Measurements from ENCODE around the gene GRWD1.

The GRWD1 gene

DNA sequence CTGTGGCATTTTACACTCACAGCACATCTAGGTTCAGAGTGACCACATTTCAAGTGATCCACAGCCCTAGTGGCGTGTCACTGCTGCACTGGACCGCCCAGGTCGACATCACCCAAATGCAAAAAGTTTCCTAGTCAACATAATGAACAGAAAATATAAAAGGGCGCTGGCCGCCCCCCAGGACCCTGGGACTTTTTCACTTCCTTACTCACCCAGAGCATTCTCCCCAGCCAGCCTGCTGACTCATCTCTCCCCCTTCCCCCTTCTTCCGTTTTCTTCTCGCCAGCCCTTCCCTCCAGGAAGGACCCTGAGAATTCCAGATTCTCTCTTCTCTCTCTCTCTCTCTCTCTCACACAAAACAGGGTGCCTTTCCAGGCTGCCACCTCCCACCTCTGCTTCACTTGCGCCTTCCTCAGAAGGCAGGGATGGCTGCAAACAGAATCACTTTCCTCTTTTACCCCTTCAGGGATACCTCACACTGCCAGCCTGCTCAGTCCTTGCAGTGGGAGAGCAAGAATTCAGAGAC, 21.0 kb upstream of the GRWD1 start:
- no peak for DNase-seq

DNA sequence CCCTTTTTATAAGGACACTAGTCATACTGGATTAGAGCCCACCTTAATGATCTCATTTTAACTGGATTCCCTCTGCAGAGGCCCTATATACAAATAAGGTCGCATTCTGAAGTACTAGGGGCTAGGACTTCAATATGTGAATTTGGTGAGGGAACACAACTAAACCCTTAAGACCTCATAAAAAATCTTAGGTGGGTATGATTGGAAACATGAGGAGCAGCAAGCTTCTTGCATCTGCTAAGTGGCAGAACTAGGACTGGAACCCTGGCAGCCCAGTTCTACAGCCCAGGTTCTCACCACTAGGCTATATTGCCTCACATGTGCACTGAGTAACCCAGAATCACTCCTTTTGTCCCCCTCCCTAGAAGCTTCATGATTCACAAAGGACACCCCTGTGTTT, 17.1 kb upstream of the GRWD1 start:
- no peak for DNase-seq

DNA sequence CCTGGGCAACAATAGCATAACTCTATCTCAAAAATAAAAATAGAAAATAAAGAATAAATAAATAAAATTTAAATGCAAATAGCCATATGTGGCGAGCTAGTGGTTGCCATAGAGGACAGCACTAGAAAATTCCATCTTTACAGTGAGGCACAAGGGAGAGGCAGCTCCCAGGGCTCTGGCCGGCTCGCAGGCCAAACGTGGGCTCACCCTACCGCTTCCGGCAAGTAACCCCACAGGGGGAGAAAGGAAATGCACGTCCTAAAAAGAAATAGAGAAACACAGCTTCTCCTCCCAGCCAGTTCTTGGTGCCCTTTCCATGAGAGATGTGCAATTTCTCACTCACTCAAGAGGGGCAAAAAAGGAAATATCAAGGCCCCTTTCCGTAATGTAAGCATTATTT, 12.4 kb upstream of the GRWD1 start:
- DNase-seq: no peak

DNA sequence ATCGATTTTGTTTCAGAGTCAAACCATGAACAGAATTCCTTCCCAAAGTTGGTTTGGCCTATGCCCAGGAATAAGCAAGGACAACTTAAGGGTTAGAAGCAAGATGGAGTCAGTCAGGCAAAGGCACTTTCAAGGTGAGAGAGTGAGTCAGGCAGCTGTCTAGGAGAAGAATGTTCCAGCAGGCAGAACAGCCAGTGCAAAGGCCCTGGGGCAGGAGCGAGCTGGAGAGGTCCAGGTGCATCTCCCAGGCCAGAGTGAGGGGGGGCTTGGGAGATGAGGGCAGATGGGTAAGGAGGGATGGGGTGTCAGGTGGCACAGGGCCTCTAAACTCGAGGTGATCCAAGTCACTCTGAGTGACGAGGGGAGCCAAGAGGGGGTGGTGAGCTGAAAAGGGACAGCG, 9.2 kb upstream of the GRWD1 start:
- DNase-seq: no peak

DNA sequence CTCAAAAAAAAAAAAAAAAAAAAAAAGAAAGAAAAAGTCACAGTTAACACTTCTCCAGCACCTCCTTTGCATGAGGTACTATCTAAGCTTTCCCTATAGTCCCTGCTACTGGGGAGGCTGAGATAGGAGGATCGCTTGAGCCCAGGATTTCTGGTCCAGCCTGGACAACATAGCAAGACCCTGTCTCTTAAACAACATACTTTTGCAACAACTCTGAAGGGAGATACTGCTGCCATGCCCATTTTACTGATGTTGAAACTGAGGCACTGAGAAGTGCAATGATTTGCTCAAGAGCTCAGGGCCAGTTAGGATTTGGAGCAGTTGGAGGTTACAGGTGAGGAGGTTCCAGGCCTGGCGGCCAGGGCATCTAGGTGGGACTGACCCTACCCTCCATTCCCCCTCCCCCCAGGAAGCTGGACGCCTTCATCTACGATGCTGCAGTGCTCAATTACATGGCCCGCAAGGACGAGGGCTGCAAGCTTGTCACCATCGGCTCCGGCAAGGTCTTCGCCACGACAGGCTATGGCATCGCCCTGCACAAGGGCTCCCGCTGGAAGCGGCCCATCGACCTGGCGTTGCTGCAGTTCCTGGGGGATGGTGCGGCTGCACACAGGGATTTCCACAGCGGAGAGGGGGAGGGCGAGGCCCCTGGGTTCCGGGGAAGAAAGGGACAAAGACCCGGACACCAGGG, 4.3 kb upstream of the GRWD1 start:
- no peak for DNase-seq

DNA sequence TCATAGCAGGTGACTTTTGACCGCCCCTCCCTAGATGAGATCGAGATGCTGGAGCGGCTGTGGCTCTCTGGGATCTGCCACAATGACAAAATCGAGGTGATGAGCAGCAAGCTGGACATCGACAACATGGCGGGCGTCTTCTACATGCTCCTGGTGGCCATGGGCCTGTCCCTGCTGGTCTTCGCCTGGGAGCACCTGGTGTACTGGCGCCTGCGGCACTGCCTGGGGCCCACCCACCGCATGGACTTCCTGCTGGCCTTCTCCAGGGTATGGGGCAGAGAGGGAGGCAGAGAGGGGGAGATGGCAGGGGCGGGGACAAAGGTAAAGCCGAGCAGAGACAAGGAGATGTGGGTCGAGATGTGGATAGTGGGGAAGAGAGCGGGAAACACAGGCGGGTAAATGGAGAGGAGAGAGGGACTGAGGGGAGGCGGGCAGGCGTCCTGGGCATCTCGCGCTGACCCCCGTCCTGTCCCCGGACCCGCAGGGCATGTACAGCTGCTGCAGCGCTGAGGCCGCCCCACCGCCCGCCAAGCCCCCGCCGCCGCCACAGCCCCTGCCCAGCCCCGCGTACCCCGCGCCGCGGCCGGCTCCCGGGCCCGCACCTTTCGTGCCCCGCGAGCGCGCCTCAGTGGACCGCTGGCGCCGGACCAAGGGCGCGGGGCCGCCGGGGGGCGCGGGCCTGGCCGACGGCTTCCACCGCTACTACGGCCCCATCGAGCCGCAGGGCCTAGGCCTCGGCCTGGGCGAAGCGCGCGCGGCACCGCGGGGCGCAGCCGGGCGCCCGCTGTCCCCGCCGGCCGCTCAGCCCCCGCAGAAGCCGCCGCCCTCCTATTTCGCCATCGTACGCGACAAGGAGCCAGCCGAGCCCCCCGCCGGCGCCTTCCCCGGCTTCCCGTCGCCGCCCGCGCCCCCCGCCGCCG, 3.4 kb upstream of the GRWD1 start:
- no peak for DNase-seq

DNA sequence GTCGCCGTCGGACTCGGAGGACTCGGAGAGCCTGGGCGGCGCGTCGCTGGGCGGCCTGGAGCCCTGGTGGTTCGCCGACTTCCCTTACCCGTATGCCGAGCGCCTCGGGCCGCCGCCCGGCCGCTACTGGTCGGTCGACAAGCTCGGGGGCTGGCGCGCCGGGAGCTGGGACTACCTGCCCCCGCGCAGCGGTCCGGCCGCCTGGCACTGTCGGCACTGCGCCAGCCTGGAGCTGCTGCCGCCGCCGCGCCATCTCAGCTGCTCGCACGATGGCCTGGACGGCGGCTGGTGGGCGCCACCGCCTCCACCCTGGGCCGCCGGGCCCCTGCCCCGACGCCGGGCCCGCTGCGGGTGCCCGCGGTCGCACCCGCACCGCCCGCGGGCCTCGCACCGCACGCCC, 2.5 kb upstream of the GRWD1 start:
- DNase-seq: peak in 1 of 2 donors; percentile 25

DNA sequence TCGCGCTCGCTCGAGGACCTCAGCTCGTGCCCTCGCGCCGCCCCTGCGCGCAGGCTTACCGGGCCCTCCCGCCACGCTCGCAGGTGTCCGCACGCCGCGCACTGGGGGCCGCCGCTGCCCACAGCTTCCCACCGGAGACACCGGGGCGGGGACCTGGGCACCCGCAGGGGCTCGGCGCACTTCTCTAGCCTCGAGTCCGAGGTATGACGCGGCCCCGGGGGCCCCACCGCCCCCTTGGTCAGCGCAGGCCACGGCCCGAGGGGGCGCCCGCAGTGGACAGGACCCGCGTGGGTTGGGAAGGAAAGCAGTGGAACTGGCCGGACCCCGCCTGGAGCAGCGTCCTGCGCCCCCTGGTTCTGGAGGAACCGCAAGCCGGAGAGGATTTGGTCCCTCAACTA, 2.1 kb upstream of the GRWD1 start:
- DNase-seq: no peak

DNA sequence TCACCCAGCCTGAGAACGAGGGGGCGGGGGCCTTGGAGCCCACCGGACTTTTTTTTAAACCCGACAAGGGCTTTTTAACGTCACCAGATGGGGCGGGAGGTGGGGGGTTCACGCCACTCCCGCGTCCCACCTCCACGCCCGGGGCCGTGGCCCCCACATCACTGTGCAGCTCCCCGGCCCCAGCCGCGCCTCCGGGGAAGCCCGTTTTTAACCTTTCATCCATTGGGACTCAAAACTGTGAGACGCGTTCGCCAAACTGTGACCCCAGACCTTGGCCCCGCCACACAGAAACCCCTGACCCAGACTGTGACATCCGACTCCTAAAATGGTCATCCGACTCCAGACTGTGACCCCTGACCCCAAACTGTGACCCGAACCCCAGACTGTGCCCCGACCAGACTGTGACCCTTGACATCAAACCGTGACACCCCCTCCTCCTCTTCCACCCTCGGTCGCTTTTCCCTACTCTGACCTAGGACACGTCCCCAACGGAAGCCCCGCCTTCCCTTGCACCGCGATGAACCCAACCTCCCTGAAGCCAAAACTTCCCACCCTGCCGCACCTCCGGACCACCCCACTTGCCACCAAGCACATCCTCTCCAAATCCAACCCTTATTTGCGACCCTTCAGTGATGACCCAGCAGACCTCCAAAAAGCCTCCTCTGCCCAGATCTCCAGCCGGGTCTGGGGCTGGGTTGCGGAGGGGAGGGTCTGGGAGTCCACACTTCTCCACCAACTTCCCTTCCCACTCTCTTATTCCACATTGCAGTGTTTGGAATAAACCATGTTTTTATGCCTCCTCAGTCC, 1.5 kb upstream of the GRWD1 start:
- DNase-seq: no peak

DNA sequence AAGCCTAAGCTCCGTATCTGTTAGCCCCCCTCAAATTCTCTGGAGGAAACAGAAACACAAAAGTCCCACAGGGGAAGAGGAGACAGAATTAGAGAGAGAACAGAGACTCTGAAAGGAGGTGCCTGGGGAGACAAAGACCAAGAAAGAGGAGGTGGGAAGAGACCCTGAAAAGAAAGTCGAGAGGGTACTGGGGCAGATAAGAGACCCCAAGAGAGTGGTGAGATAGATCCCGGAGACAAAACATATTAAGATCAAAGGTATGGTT, 915 bp upstream of the GRWD1 start:
- DNase-seq: no peak

DNA sequence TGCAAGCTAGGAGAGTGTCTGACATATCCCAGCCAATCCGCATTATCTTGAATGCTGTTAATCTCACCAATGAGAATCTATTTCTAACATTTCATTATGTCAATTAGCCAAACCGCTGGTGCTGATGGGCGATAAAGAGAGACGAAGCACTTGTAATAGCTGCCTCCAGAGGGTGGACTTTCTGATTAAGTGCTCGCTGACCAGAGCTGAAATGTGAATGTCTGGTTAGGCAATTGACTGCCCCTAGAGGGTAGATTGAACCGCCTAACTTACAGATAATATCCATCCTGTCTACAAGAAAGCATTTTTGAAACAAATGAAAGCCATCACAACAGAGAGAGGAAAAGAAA, 552 bp upstream of the GRWD1 start:
- DNase-seq: no peak

DNA sequence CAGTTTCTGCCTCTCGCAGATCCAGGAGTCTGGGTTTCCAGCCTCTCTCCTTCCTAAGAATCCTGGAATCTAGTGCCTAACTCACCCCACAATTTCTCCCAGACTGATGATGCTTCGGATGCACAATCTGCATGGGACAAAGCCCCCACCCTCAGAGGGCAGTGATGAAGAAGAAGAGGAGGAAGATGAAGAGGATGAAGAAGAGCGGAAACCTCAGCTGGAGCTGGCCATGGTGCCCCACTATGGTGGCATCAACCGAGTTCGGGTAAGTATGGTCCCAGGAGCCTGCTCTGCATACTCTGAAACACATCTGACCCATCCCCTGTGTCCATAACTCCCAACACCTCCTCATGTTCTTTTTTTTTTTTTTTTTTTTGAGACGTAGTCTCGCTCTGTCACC, 796 bp downstream of the GRWD1 start:
- DNase-seq: no peak

DNA sequence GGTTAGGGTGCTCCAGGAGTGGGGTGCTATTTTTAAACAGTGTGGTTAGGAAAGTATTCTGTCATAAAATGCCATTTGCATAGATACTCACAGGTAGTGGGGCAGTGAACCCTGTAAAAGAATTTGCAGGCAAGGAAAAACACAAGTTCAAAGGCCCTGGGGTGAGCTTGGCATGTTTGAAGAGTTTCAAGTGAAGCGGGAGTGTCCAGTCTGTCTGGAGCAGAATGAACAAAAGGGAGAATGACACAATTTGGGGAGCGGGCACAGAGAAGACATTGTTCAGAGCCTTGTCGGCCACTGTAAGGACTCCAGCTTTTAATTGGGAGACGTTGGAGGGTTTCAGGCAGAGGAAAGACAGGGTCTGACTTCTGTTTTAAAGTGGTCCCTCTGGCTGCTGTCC, 2.8 kb downstream of the GRWD1 start:
- no peak for DNase-seq

DNA sequence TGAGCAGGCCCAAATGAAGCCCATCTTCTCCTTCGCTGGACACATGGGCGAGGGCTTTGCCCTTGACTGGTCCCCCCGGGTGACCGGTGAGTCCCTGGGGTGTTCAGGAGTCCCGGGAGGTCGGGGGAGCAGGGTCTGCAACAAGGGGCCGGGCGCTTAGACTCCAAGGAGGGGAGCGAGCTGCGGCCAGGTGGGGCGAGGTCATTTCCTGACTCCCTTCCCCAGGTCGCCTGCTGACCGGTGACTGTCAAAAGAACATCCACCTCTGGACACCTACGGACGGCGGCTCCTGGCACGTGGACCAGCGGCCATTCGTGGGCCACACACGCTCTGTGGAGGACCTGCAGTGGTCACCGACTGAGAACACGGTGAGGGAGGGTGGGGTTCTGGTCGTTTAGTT, 4.7 kb downstream of the GRWD1 start:
- DNase-seq: no peak

DNA sequence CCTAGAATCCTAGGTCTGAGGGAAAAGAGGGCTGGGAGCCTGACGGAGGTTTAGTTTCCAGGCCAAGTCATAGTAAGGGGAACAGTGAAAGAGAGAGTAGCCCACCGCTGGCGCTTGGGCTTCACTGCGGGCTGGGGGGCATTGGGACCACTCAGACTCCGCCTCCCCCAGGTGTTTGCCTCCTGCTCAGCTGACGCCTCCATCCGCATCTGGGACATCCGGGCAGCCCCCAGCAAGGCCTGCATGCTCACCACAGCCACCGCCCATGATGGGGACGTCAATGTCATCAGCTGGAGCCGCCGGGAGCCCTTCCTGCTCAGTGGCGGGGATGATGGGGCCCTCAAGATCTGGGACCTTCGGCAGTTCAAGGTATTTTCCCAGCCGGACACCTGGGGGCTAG, 5.1 kb downstream of the GRWD1 start:
- DNase-seq: no peak

DNA sequence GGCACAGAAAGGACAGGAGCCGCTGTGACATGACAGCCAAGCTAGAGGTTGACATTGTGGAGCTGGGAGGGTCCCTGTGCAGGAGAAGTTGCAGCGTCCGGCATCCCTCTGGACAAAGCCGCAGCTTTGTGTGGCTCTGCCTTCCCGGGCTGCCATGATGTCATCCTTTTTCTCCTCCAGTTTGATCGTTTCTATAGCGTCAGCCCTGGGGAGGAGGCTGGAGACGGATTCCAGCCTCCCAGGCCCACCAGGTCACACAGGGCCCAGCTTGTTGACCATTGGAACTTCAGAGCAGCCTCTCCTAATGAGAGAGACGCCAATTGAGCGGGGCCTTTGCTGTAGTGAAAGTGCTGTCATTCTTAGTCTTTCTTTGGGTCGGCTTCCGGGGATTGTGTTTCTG, 5.8 kb downstream of the GRWD1 start:
- no peak for DNase-seq

DNA sequence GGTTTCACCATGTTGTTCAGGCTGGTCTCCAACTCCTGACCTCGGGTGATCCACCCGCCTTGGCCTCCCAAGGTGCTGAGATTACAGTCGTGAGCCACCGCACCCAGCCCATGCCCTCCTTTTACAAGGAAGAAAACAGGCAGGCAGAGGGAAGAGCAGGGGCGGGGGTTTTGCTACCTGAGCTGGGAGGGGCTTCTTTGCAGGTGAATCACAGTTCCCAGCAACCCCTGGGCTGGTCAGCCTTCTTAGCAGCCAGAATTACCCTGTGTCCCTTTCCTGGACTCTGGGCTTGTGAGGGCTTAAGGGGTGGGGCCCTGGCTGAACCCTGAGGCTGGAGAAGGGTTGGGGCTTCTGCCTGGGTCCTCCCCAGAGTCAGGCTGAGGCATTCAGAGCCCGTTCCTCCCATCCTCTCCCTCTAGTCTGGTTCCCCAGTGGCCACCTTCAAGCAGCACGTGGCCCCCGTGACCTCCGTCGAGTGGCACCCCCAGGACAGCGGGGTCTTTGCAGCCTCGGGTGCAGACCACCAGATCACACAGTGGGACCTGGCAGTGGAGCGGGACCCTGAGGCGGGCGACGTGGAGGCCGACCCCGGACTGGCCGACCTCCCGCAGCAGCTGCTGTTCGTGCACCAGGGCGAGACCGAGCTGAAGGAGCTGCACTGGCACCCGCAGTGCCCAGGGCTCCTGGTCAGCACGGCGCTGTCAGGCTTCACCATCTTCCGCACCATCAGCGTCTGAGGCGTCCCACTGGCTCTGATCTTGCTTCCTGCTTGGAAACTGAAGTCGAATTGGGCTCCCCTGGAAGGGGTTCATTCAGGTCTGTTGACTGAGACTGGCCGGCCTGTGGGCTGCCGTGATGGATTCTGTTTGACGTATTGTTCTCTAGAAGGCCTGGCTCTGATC, 6.8 kb downstream of the GRWD1 start:
- DNase-seq: no peak

DNA sequence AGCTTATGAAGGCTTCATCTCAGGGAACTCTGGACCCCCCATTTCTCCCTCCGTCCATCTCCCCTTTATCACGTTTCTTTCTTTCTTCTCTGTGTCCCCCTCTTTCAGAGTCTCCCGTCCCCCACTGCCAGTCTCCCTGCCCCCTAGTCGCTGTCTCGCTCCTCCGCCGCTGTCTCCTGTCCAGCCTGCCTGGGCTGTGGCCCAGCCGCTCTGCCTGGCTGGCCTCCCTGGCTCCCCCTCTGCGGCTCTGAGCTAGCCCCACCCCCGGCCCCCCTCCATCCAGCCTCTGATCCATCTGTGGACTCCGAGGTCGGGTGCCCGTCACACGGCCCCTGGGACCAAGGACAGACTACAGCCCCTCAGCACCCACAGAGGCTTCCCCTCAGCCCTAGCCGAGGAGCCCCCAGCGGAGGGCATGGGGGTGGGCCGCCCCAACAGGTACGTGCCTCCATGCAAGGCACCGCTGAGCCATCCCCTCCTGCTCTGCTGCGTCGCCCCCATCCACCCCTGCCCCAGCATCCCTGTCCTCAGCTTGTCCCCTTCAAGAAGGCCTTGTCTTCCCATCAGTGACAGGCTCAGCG, 8.5 kb downstream of the GRWD1 start:
- DNase-seq: no peak

DNA sequence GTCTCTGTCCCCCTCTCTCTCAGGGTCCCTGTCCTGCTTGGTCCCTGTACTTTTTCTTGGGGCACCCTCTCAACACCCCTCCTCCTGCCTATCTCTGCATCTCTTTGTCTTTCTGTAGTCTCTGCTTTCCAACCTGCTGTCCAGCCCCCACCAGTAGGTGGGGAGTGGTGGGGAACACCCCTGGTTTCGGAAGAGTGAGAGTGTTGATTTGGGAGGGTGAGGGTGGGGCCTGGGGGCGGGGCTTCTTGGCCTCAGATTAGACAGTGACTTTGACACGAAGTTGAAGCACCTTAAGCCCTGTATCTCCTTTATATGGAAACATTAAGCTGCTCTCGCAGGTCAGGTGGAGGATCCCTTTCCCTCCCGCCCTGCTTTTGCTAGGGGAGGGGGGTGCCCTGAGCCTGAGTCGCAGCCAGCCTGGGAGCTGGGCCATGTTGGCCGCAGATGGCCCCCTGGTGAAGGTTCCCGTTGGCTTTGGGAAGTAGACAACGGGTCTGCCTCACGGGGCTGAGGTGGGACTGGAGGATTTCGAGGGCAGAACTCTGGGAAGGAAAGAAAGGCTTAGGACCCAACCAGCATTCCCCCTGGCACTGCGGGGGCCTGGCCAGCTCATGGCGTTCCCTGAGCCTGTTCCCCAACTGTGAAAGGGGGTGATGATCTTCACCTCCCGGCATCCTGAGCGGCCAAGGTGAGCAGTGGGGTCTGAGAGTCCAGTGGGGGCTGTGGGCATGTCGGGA, 9.6 kb downstream of the GRWD1 start, which contains the start of gene KCNJ14:
TSS of gene KCNJ14 (plus strand) at position 404 of the 737 bp plus-strand sequence. CDS start 6,151 bp downstream, outside the sequence.
- no peak for DNase-seq

DNA sequence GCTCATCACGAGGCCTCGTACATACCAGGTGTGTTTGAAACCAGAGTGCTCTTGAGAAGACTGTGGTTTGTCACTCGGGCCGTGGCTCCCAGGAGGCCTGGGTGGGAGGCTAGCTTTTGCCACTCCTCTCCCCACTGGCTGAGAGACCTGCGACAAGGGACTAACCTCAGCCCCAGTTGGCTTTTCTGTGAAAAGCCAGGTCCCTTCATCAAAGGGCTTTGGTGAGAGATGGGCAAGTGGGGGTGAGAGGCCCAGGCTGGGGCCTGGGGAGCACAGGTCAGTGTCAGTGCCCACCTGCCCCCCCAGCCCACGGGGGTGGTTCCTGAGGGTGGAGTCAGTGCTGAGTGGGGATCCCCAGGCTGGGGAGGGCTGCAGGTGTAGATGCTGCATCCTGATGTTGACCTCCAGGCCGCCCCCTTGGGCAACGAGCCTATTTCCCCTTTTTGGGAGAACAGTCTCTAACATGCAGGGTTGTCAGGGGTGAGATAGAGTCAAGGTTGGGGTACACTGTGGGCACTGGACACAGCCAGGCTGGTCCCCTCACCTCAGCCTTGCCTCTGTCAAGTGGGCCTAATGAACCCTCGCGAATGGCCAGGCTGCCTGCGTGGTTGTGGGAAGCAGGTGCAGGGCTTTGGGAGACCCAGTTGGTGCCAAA, 10.3 kb downstream of the GRWD1 start:
- DNase-seq: no peak

DNA sequence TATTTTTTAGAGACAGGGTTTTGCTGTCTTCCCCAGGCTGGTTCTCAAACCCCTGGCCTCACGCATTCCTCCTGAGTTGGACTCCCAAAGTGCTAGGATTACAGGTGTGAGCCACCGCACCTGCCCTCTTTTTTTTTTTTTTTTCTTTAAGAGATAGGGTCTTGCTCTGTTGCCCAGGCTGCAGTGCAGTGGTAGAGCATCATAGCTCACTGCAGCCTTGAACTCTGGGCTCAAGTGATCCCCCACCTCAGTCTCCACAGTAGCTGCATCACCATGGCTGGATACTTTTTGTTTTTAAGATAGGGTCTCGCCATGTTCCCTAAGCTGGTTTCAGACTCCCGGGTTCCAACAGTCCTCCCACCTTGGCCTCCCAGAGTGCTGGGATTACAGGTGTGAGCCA, 11.1 kb downstream of the GRWD1 start:
- no peak for DNase-seq

Data from stimulated activated CD4-positive, alpha-beta T cell treated with anti-CD3 and anti-CD28 coated beads, Interleukin-2, amount 100 ng/mL, for 24 hours (primary cell).